SK-N-MC (cell line): ENCODE measurements around the gene KLF18.
"Not testable (repeated sequence)": the region's sequence is repeated elsewhere in the genome, so short reads cannot be mapped to it uniquely, and the experiment has no call there.

Experiments used
- DNase-seq: peaks from one replicate; pipeline ENCODE4 v3.0.0-alpha.2; 2011; ENCODE audit warnings: low read depth, low spot score
- H3K27ac ChIP-seq: fragments of 200-600 bp; sonication (generic); 2 replicates; pipeline ENCODE4 v1.5.1; 2016; ENCODE audit warnings: mixed run types
- H3K36me3 ChIP-seq: fragments of 200-600 bp; sonication (generic); 2 replicates; pipeline ENCODE4 v1.6.1; 2017; ENCODE audit warnings: antibody characterized with exemption, low read length, mixed read lengths; ENCODE audit not compliant: insufficient read depth
- H3K4me3 ChIP-seq: fragments of 200-600 bp; sonication (generic); 2 replicates; pipeline ENCODE4 v1.5.1; 2016
- H3K9ac ChIP-seq: fragments of 200-600 bp; sonication (generic); 2 replicates; pipeline ENCODE4 v1.8.0; 2017; ENCODE audit warnings: mixed run types, mixed read lengths; ENCODE audit not compliant: insufficient read length
- H3K9me3 ChIP-seq: fragments of 200-600 bp; sonication (generic); 2 replicates; pipeline ENCODE4 v1.6.1; 2017; ENCODE audit warnings: low read depth, mild to moderate bottlenecking, antibody characterized with exemption, low read length, moderate library complexity, mixed read lengths
- EZH2 ChIP-seq: fragments of 200-600 bp; sonication (generic); IDR thresholded peaks from one replicate; pipeline ENCODE4 v1.6.1; 2017; ENCODE audit warnings: antibody characterized with exemption
- FOXP2 ChIP-seq: optimal IDR thresholded peaks from 2 replicates; pipeline ENCODE3; 2011; ENCODE audit warnings: mild to moderate bottlenecking, moderate library complexity; ENCODE audit not compliant: insufficient read depth; ENCODE audit errors: extremely low read length, control extremely low read depth
- POLR2AphosphoS5 ChIP-seq: IDR thresholded peaks from 2 replicates; pipeline ENCODE4 v1.6.1; 2012; ENCODE audit warnings: mild to moderate bottlenecking, low read depth, low read length, borderline replicate concordance

The KLF18 gene

GRCh38 chr1:44134071-44134920, 7.1 kb downstream of the KLF18 start:
- DNase-seq: no peak
- Histone ChIP-seq H3K4me3 (no peak overlapping the region), H3K36me3 (no peaks in the 10 kb centered on the region), H3K9me3 (no peaks in the 10 kb centered on the region), H3K9ac (no peak overlapping the region), H3K27ac (no peak overlapping the region)
- TF ChIP-seq FOXP2: no peak
- no peak for TF ChIP-seq POLR2AphosphoS5
- TF ChIP-seq EZH2: no peak

- no peak overlapping the region for H3K4me3 ChIP-seq
- no peak for TF ChIP-seq EZH2
- TF ChIP-seq POLR2AphosphoS5: no peak
- TF ChIP-seq FOXP2: no peak
- no peak overlapping the region for H3K9ac ChIP-seq
- no peaks in the 10 kb centered on the region for H3K36me3 ChIP-seq
- H3K9me3 ChIP-seq: no peaks in the 10 kb centered on the region
- no peak overlapping the region for H3K27ac ChIP-seq
- no peak for DNase-seq
Measured at GRCh38 chr1:44131411-44131810, 10.0 kb downstream of the KLF18 start.

GRCh38 chr1:44129616-44130500, 11.6 kb downstream of the KLF18 start:
- no peak for DNase-seq
- Histone ChIP-seq H3K36me3 (no peaks in the 10 kb centered on the region), H3K4me3 (no peak overlapping the region), H3K9ac (no peak overlapping the region), H3K9me3 (no peaks in the 10 kb centered on the region), H3K27ac (no peak overlapping the region)
- no peak for TF ChIP-seq FOXP2
- TF ChIP-seq EZH2: no peak
- TF ChIP-seq POLR2AphosphoS5: no peak

GRCh38 chr1:44120398-44120949, 21.0 kb downstream of the KLF18 start:
- Histone ChIP-seq H3K9ac (no peak overlapping the region), H3K9me3 (no peaks in the 10 kb centered on the region), H3K27ac (no peak overlapping the region), H3K4me3 (no peak overlapping the region), H3K36me3 (no peaks in the 10 kb centered on the region)
- no peak for DNase-seq
- TF ChIP-seq POLR2AphosphoS5 (no peak), FOXP2 (no peak), EZH2 (no peak)

- Histone ChIP-seq H3K9ac (no peak overlapping the region), H3K27ac (no peak overlapping the region), H3K36me3 (no peaks in the 10 kb centered on the region), H3K4me3 (no peak overlapping the region), H3K9me3 (no peaks in the 10 kb centered on the region)
- TF ChIP-seq EZH2 (no peak), POLR2AphosphoS5 (no peak), FOXP2 (no peak)
- DNase-seq: no peak
Measured at GRCh38 chr1:44119525-44119924, 21.9 kb downstream of the KLF18 start.

GRCh38 chr1:44118682-44119081, 22.7 kb downstream of the KLF18 start, which contains the start of gene KLF17:
KLF17 (plus strand) TSS chr1:44118821; CDS start chr1:44118908, 87 bp downstream.
- Histone ChIP-seq H3K36me3 (no peaks in the 10 kb centered on the region), H3K4me3 (no peak within 1 kb of the TSS), H3K9ac (no peak within 1 kb of the TSS), H3K27ac (no peak within 1 kb of the TSS), H3K9me3 (no peaks in the 10 kb centered on the region)
- no peak for DNase-seq
- no peak for TF ChIP-seq EZH2
- no peak for TF ChIP-seq POLR2AphosphoS5
- no peak for TF ChIP-seq FOXP2

- not testable (repeated sequence) for H3K27ac ChIP-seq, H3K36me3 ChIP-seq, H3K9me3 ChIP-seq, H3K9ac ChIP-seq, H3K4me3 ChIP-seq, DNase-seq
Measured at GRCh38 chr1:44117272-44117671, 24.2 kb downstream of the KLF18 start.

- TF ChIP-seq FOXP2 (no peak), POLR2AphosphoS5 (no peak), EZH2 (no peak)
- no peaks in the 10 kb centered on the region for H3K36me3 ChIP-seq
- no peak for DNase-seq
Measured at GRCh38 chr1:44114098-44114497, 27.3 kb downstream of the KLF18 start.

More at GRCh38 chr1:44114098-44114497, 27.3 kb downstream of the KLF18 start:
- H3K4me3 ChIP-seq: no peak overlapping the region
- no peak overlapping the region for H3K27ac ChIP-seq
- H3K9me3 ChIP-seq: no peaks in the 10 kb centered on the region
- no peak overlapping the region for H3K9ac ChIP-seq
